GM12878 (cell line): ENCODE measurements around the gene TECTA. TPM values are rescaled to one million over a fixed set of nuclear protein-coding genes. Genes with fewer than 3 reads are reported as not detected.

Experiments used
- ATAC-seq: fragments of 200-7000 bp; cut with Tn5 transposase; 3 replicates; pipeline ENCODE4 v1.9.1; 2020; ENCODE audit warnings: mild to moderate bottlenecking, moderate library complexity
- BruUV-seq: library from RNA; stranded (reverse); fragments of 400-500 nt; replicated peaks from 2 replicates; lab custom pipeline; 2021; lab: Mats Ljungman, UMichigan
- CTCF ChIA-PET: fragments of 300-600 bp; sonication (Branson Sonifier 250); formaldehyde crosslinking; extraction: SDS; loops from one replicate; lab custom pipeline; 2021; ENCODE audit warnings: inconsistent platforms; lab: Yijun Ruan, JAX
- POLR2A ChIA-PET: fragments of 350-600 bp; formaldehyde crosslinking; extraction: SDS; loops from one replicate; lab custom pipeline; 2021; ENCODE audit warnings: inconsistent platforms; lab: Charles Lee
- RAD21 ChIA-PET: fragments of 300-600 bp; sonication (Branson Sonifier 250); formaldehyde crosslinking; loops from one replicate; lab custom pipeline; 2023; ENCODE audit warnings: antibody characterized with exemption; ENCODE audit not compliant: unreplicated experiment; lab: Charles Lee
- SMC1A ChIA-PET: fragments of 300-600 bp; sonication (Branson Sonifier 250); formaldehyde crosslinking; loops from one replicate; lab custom pipeline; 2023; ENCODE audit not compliant: unreplicated experiment, uncharacterized antibody; lab: Charles Lee
- DNase-seq: peaks from one replicate; pipeline ENCODE4 v3.0.0-alpha.2; 2011; ENCODE audit warnings: low read depth, low spot score
- FAIRE-seq: peaks from 3 replicates; lab custom pipeline; 2011; peaks lifted over from hg19 to GRCh38; lab: Jason Lieb, UNC
- H2AFZ ChIP-seq: 2 replicates; pipeline ENCODE4 v1.6.0; 2011; ENCODE audit warnings: low read depth, low read length, control low read depth; ENCODE audit not compliant: control insufficient read depth
- H3K27ac ChIP-seq: 2 replicates; pipeline ENCODE4 v1.5.1; 2011; ENCODE audit warnings: control low read depth; ENCODE audit not compliant: control insufficient read depth, insufficient read depth
- H3K27me3 ChIP-seq, 2 experiments: replicated peaks in 1 of 2; 2 replicates each; pipeline versions ENCODE4 v1.6.0 to v1.6.1; 2011; ENCODE audit warnings: low read length in 1 of 2; ENCODE audit not compliant: control insufficient read depth in 2 of 2, insufficient read depth in 2 of 2
- H3K36me3 ChIP-seq, 2 experiments: 2 replicates each; pipeline ENCODE4 v1.5.1; 2011; ENCODE audit warnings: low read length in 1 of 2; ENCODE audit not compliant: control insufficient read depth in 2 of 2, insufficient read depth in 2 of 2
- H3K4me1 ChIP-seq: 2 replicates; pipeline ENCODE4 v1.6.1; 2011; ENCODE audit warnings: mild to moderate bottlenecking, low read length, moderate library complexity, mixed read lengths; ENCODE audit not compliant: control insufficient read depth, insufficient read depth
- H3K4me2 ChIP-seq: 2 replicates; pipeline ENCODE4 v1.6.0; 2011; ENCODE audit warnings: control low read depth; ENCODE audit not compliant: control insufficient read depth, insufficient read depth
- H3K4me3 ChIP-seq: fragments of 200-600 bp; sonication (generic); 2 replicates; pipeline ENCODE4 v1.5.1; 2016
- H3K79me2 ChIP-seq: 2 replicates; pipeline ENCODE4 v1.6.0; 2011; ENCODE audit warnings: low read length; ENCODE audit not compliant: control insufficient read depth, insufficient read depth
- H3K9ac ChIP-seq: 2 replicates; pipeline ENCODE4 v1.8.0; 2011; ENCODE audit warnings: low read length, control low read depth, mixed read lengths; ENCODE audit not compliant: control insufficient read depth, insufficient read depth
- H3K9me3 ChIP-seq: replicated peaks from 3 replicates; pipeline ENCODE4 v1.5.1; 2011; ENCODE audit warnings: mild to moderate bottlenecking, low read length; ENCODE audit not compliant: control insufficient read depth, insufficient read depth
- H4K20me1 ChIP-seq: 2 replicates; pipeline ENCODE4 v1.6.0; 2011; ENCODE audit not compliant: control insufficient read depth, insufficient read depth
- BMI1 ChIP-seq: fragments of 450-650 bp; IDR thresholded peaks from 2 replicates; pipeline ENCODE4 v1.6.1; 2016; ENCODE audit warnings: mild to moderate bottlenecking, moderate library complexity, borderline replicate concordance
- CEBPB ChIP-seq, 2 experiments: fragments of 150-350 bp in 1 of 2; IDR thresholded peaks; 2 replicates each; pipeline ENCODE4 v1.6.1; 2012 to 2014; ENCODE audit warnings: low read depth in 2 of 2, low read length in 2 of 2, borderline replicate concordance in 1 of 2, inconsistent platforms in 1 of 2
- DPF2 ChIP-seq: fragments of 450-650 bp; IDR thresholded peaks from 2 replicates; pipeline ENCODE4 v1.6.1; 2017; ENCODE audit warnings: mild to moderate bottlenecking
- EED ChIP-seq: sonication (generic); IDR thresholded peaks from 2 replicates; pipeline ENCODE4 v1.6.1; 2016; ENCODE audit warnings: antibody characterized with exemption, low read depth
- EZH2 ChIP-seq: IDR thresholded peaks from 2 replicates; pipeline ENCODE4 v1.6.1; 2012; ENCODE audit warnings: low read depth, mild to moderate bottlenecking, control low read depth, inconsistent platforms, low read length, borderline replicate concordance; ENCODE audit not compliant: control insufficient read depth
- FOS ChIP-seq: IDR thresholded peaks from 3 replicates; pipeline ENCODE4 v1.6.1; 2011; ENCODE audit warnings: borderline replicate concordance; ENCODE audit not compliant: insufficient read length; ENCODE audit errors: extremely low read depth
- HSF1 ChIP-seq: fragments of 150-350 bp; IDR thresholded peaks from 2 replicates; pipeline ENCODE4 v1.6.1; 2014; ENCODE audit warnings: mild to moderate bottlenecking, low read depth, low read length
- NBN ChIP-seq: fragments of 450-650 bp; IDR thresholded peaks from 2 replicates; pipeline ENCODE4 v1.6.1; 2016
- NFXL1 ChIP-seq: fragments of 450-650 bp; IDR thresholded peaks from 2 replicates; pipeline ENCODE4 v1.6.1; 2017; ENCODE audit warnings: antibody characterized with exemption, mild to moderate bottlenecking, borderline replicate concordance
- NKRF ChIP-seq: fragments of 450-650 bp; conservative IDR thresholded peaks from 2 replicates; pipeline ENCODE4 v1.6.1; 2017; ENCODE audit warnings: mild to moderate bottlenecking, moderate library complexity
- RELA ChIP-seq: fragments of 450-650 bp; IDR thresholded peaks from 2 replicates; pipeline ENCODE4 v1.8.0; 2014; ENCODE audit warnings: borderline replicate concordance; ENCODE audit not compliant: partially characterized antibody
- RUNX3 ChIP-seq: IDR thresholded peaks from 2 replicates; pipeline ENCODE4 v1.6.1; 2012; ENCODE audit warnings: low read length, inconsistent platforms
- SREBF2 ChIP-seq: IDR thresholded peaks from 2 replicates; pipeline ENCODE4 v1.6.1; 2012; ENCODE audit warnings: mild to moderate bottlenecking, low read length
- TAF1 ChIP-seq: IDR thresholded peaks from 2 replicates; pipeline ENCODE4 v1.6.1; 2011; ENCODE audit warnings: mild to moderate bottlenecking, low read depth, low read length, borderline replicate concordance
- ZNF207 ChIP-seq: fragments of 450-650 bp; IDR thresholded peaks from 2 replicates; pipeline ENCODE4 v1.6.1; 2014; ENCODE audit warnings: antibody characterized with exemption, mild to moderate bottlenecking, borderline replicate concordance
- ZNF24 ChIP-seq: fragments of 450-650 bp; IDR thresholded peaks from 2 replicates; pipeline ENCODE4 v1.6.1; 2017; ENCODE audit warnings: antibody characterized with exemption, mild to moderate bottlenecking
- ZNF384 ChIP-seq: IDR thresholded peaks from 2 replicates; pipeline ENCODE4 v1.6.1; 2012; ENCODE audit warnings: low read depth, mild to moderate bottlenecking, low read length, improper control_type of control experiment, borderline replicate concordance
- ZNF592 ChIP-seq: fragments of 450-650 bp; IDR thresholded peaks from 2 replicates; pipeline ENCODE4 v1.6.1; 2017; ENCODE audit warnings: mild to moderate bottlenecking, moderate library complexity
- WGBS: methylation state at CpG from one replicate; pipeline ENCODE4 v1.1.6; 2016; ENCODE audit warnings: low lambda C conversion rate; ENCODE audit not compliant: insufficient replicate concordance, insufficient coverage; ENCODE audit errors: missing lambda C conversion rate; 5-methylcytosine and 5-hydroxymethylcytosine counted together
- in situ Hi-C: fragments of 300-500 bp; cut with MboI; formaldehyde crosslinking; loops from 9 replicates; pipeline ENCODE4 v1.14.3; 2018; ENCODE audit warnings: mixed read lengths
- intact Hi-C: fragments of 100-400 bp; cut with micrococcal nuclease; formaldehyde crosslinking; loops from one replicate; pipeline ENCODE4 v1.14.2; 2022; ENCODE audit not compliant: unreplicated experiment
- polyA plus RNA-seq, 11 experiments: library from polyadenylated mRNA; depleted of rRNA in 4 of 11; unstranded in 6 of 11; stranded (reverse) in 5 of 11; fragments of >200 nt; fragmentation: Nextera tagmentation in 4 of 11; fragmentation: Illumina TruSeq in 1 of 11; extraction: Ambion mirVana in 4 of 11; extraction: Trizol in 1 of 11; gene quantifications; 1 replicate in 1 of 11; 2 replicates in 10 of 11; pipeline versions ENCODE4 v1.2.1 to v1.2.3, GENCODE V29; 2011 to 2016; ENCODE audit warnings: inconsistent platforms in 2 of 11, missing spikeins in 2 of 11, low read depth in 1 of 11
- total RNA-seq, 4 experiments: library from RNA; depleted of rRNA in 3 of 4; stranded (reverse); fragments of >200 nt in 3 of 4; fragmentation: Illumina TruSeq in 1 of 4; extraction: Trizol in 1 of 4; gene quantifications; 2 replicates each; pipeline versions ENCODE4 v1.2.1 to v1.2.3, GENCODE V29; 2013 to 2021

The TECTA gene
- total and polyA plus RNA-seq, 10 of the 15 experiments (the other 5 are each of a cell fraction or from before 2014, with no cell fraction given), result under 0.01 to 0.14 (median 0.05) TPM; not detected in 1

DNA sequence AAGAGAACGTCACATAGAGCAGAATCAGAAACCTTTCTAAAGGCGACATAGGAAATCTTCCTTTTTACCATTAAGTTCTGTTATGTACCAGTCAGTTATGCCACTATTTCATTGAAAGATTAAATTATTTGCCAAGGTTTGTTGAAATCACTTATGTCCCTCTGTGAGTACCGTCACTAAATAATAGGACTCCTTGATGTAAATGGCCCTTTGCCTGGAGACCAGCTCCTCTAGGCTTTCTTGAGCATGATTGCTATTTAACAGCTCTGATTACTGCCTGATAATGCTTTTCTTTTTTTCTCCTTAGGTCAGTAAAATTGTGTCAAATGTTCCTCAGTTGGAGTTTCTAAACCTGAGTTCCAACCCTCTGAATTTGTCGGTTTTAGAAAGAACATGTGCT lies 47.8 kb upstream of the TECTA start:
- ChIA-PET POLR2A (no interaction called here), SMC1A (interaction anchor here (1.5 to 2.2 kb wide), 3 partner anchors 13 to 18 kb away, joined by 5 to 13 read pairs (median 7); no protein-coding TSS in a partner anchor), CTCF (interaction anchor here (1.9 to 2.2 kb wide), 2 partner anchors 102 to 141 kb away, joined by 5 to 7 read pairs; no protein-coding TSS in a partner anchor), RAD21 (no interaction called here)
- H3K9ac ChIP-seq, result no peak overlapping the region
- H3K27me3 ChIP-seq, result no peaks in the 10 kb centered on the region
- H4K20me1 ChIP-seq, result no peaks in the 10 kb centered on the region
- TF ChIP-seq NBN (no peak), EED (no peak), ZNF384 (no peak), CEBPB (IDR thresholded peaks at IDR 0.05; ENCODE audit: borderline replicate concordance in 1 of 2, low read depth in 2 of 2, low read length in 2 of 2) (no peak), ZNF207 (no peak), BMI1 (no peak), FOS (no peak), ZNF592 (no peak), SREBF2 (no peak), NKRF (no peak), EZH2 (no peak), RELA (no peak), ZNF24 (no peak), HSF1 (no peak), DPF2 (no peak), RUNX3 (no peak), TAF1 (no peak), NFXL1 (no peak)
- in situ Hi-C loops (no loop called here), intact Hi-C loops (no loop called here)
- H3K9me3 ChIP-seq, result no peaks in the 10 kb centered on the region
- DNase-seq, result no peak
- 98% methylated on average over 4 of the region's 4 CpGs for WGBS
- no TSS peak for BruUV-seq
- H3K27ac ChIP-seq, result no peak overlapping the region
- peaks cover under 1% of the 10 kb centered on the region for H3K4me1 ChIP-seq
- ATAC-seq, result no peak
- H2AFZ ChIP-seq, result no peak overlapping the region
- no peak for FAIRE-seq
- H3K4me2 ChIP-seq, result no peak overlapping the region
- peaks cover 0 to 9% of the 10 kb centered on the region in 2 experiments; a peak in 2 of 4 replicates for H3K36me3 ChIP-seq
- H3K79me2 ChIP-seq, result no peaks in the 10 kb centered on the region
- H3K4me3 ChIP-seq, result no peak overlapping the region
